ENCODE results near the gene MREG.

Gene MREG

GRCh38 chr2:215906458-215906857 lies 106.9 kb downstream of the MREG start:
- TF ChIP-seq CTCF (conservative IDR thresholded peaks at IDR 0.05; ENCODE audit: low read depth, low read length), result no peak
- no peaks in the 10 kb centered on the region for H3K27me3 ChIP-seq (ENCODE audit: insufficient read depth, low read depth)
- no peaks in the 10 kb centered on the region for H3K79me2 ChIP-seq (ENCODE audit: insufficient read depth, low read depth)
- H3K27ac ChIP-seq, result no peak overlapping the region
- H3K36me3 ChIP-seq (ENCODE audit: insufficient read depth), result no peaks in the 10 kb centered on the region
- H3K4me2 ChIP-seq, result no peak overlapping the region
- no peaks in the 10 kb centered on the region for H4K20me1 ChIP-seq (ENCODE audit: insufficient read depth)
- H3K9ac ChIP-seq, result no peak overlapping the region
- H3K4me3 ChIP-seq (IDR thresholded peaks at IDR 0.05; ENCODE audit: insufficient read depth, low read depth, low read length), result no peak overlapping the region
- no peak overlapping the region for H2AFZ ChIP-seq (ENCODE audit: low read depth)
- H3K4me1 ChIP-seq (ENCODE audit: low read depth, poor library complexity, severe bottlenecking), result peaks cover 32% of the 10 kb centered on the region

GRCh38 chr2:215905691-215906090 lies 107.7 kb downstream of the MREG start:
- Histone ChIP-seq H3K4me1 (ENCODE audit: low read depth, poor library complexity, severe bottlenecking) (peaks cover 25% of the 10 kb centered on the region), H3K9ac (no peak overlapping the region), H3K4me3 (IDR thresholded peaks at IDR 0.05; ENCODE audit: insufficient read depth, low read depth, low read length) (no peak overlapping the region), H3K4me2 (peak overlapping the region; percentile 49; the same call in 1 of the 2 replicates), H3K79me2 (ENCODE audit: insufficient read depth, low read depth) (no peaks in the 10 kb centered on the region), H3K36me3 (ENCODE audit: insufficient read depth) (no peaks in the 10 kb centered on the region), H4K20me1 (ENCODE audit: insufficient read depth) (no peaks in the 10 kb centered on the region), H3K27ac (no peak overlapping the region), H2AFZ (ENCODE audit: low read depth) (no peak overlapping the region; the same call in 1 of the 2 replicates), H3K27me3 (ENCODE audit: insufficient read depth, low read depth) (no peaks in the 10 kb centered on the region)
- TF ChIP-seq CTCF (conservative IDR thresholded peaks at IDR 0.05; ENCODE audit: low read depth, low read length), result no peak

GRCh38 chr2:215904101-215904500 lies 109.2 kb downstream of the MREG start:
- H3K9ac ChIP-seq, result no peak overlapping the region
- H3K4me1 ChIP-seq (ENCODE audit: low read depth, poor library complexity, severe bottlenecking), result peaks cover 22% of the 10 kb centered on the region
- no peak overlapping the region for H3K4me3 ChIP-seq (IDR thresholded peaks at IDR 0.05; ENCODE audit: insufficient read depth, low read depth, low read length)
- H2AFZ ChIP-seq (ENCODE audit: low read depth), result no peak overlapping the region
- H4K20me1 ChIP-seq (ENCODE audit: insufficient read depth), result no peaks in the 10 kb centered on the region
- H3K79me2 ChIP-seq (ENCODE audit: insufficient read depth, low read depth), result no peaks in the 10 kb centered on the region
- no peaks in the 10 kb centered on the region for H3K27me3 ChIP-seq (ENCODE audit: insufficient read depth, low read depth)
- no peak for TF ChIP-seq CTCF (conservative IDR thresholded peaks at IDR 0.05; ENCODE audit: low read depth, low read length)
- H3K4me2 ChIP-seq, result no peak overlapping the region
- H3K27ac ChIP-seq, result no peak overlapping the region
- no peaks in the 10 kb centered on the region for H3K36me3 ChIP-seq (ENCODE audit: insufficient read depth)

GRCh38 chr2:215903203-215903602 lies 110.1 kb downstream of the MREG start:
- Histone ChIP-seq H3K4me2 (no peak overlapping the region), H3K36me3 (ENCODE audit: insufficient read depth) (no peaks in the 10 kb centered on the region), H3K27ac (no peak overlapping the region), H3K4me1 (ENCODE audit: low read depth, poor library complexity, severe bottlenecking) (peaks cover 22% of the 10 kb centered on the region), H3K79me2 (ENCODE audit: insufficient read depth, low read depth) (no peaks in the 10 kb centered on the region), H3K27me3 (ENCODE audit: insufficient read depth, low read depth) (no peaks in the 10 kb centered on the region), H2AFZ (ENCODE audit: low read depth) (no peak overlapping the region), H3K4me3 (IDR thresholded peaks at IDR 0.05; ENCODE audit: insufficient read depth, low read depth, low read length) (no peak overlapping the region), H3K9ac (no peak overlapping the region), H4K20me1 (ENCODE audit: insufficient read depth) (no peaks in the 10 kb centered on the region)
- TF ChIP-seq CTCF (conservative IDR thresholded peaks at IDR 0.05; ENCODE audit: low read depth, low read length), result no peak

Measured in KMS-11 (cell line).